Fibroblast of skin of right biceps (primary cell): ENCODE measurements around the gene ARHGAP9.
"Not testable (repeated sequence)": the region's sequence is repeated elsewhere in the genome, so short reads cannot be mapped to it uniquely, and the experiment has no call there.

Source experiments
- DNase-seq: peaks from one replicate; pipeline ENCODE4 v3.0.0-alpha.2; 2013

Gene ARHGAP9

DNA sequence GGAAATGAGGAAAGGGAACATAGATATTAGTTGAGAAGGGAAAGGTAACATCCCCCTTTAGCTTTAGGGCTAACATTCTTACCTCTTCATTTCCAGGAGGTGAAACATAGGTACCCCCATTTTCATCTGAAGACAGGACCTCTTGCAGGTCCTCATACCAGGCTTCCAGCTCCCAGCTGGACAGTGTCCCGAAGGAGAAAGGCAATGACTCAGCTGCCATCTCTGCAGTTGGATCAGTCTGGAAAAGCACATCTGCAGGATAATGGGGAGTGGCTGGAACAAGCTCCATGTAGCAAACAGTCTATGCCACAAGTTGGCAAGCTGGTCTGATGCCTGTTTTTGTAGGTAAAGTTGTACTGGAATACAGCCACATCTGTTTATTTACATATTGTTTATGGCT lies 37.5 kb upstream of the ARHGAP9 start:
- DNase-seq = peak; percentile 52

DNA sequence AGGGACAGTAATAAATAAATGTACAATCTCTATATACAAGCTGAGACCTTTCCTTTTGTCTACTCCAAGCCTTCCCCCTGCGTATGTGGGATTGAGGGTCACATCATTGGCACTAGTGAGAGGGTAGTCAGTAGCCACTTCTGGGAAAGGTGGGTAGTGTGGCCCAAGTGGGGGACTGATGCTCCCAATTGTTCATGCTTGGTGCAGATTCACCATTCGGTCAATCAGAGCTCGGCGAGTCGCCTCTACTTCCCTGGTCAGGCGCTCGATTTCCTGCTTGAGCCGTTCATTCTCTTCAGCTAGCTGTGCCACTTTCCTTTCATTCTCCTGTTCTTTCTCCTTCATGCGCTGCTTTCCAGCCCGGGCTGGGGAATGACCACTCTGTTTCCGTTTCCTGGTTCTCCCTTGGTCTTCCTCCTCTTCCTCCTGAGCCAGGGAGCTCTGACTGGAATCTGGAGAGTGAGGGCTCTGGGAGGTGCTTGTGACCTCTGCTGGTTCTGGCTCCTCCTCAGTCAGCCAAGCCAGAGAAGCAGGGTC lies 37.0 kb upstream of the ARHGAP9 start:
- DNase-seq = no peak

DNA sequence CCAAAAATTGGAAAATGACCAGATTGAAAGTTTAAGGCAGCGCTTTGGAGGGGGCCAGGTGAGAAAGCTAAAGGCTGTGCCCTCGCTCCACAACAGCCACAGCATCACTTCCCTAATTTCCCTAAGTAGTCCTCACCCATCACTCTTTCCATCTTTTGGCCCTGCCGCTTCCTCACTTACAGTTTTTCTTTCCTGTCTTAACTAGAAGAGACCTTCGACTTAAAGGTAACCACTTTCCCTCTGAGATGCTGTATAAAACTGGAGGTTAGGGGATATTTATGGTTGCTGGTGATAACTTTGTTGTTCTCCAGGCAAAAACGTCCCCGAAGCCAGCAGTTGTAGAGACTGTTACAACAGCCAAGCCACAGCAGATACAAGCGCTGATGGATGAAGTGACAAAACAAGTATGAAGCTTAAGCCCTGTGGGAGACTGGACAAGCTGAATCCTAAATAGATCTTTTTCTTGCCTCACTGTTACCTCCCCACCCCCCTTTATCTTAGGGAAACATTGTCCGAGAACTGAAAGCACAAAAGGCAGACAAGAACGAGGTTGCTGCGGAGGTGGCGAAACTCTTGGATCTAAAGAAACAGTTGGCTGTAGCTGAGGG lies 36.4 kb upstream of the ARHGAP9 start:
- no peak for DNase-seq

- no peak for DNase-seq
Measured at GRCh38 chr12:57515408-57515933, 35.8 kb upstream of the ARHGAP9 start.

DNA sequence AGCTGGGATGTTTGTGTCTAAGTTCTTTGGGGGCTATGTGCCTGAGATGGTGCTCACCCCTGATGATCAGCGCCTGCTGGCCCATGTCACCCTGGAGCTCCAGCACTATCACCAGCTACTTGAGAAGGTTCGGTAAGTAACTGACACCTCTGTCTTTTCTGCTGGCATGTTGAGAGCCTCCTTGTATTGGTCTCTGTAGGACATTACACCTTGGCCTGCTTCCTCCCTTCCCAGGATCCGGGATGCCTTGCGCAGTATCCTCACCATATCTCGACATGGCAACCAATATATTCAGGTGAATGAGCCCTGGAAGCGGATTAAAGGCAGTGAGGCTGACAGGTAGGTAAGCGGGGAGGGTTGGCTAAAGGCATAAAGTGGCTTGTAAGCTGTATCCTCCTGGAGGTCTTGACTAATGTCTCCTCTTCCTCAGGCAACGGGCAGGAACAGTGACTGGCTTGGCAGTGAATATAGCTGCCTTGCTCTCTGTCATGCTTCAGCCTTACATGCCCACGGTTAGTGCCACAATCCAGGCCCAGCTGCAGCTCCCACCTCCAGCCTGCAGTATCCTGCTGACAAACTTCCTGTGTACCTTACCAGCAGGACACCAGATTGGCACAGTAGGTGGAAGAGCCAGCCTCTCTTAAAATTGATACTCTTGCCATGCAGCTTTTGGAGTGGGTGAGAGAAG lies 35.2 kb upstream of the ARHGAP9 start:
- DNase-seq = no peak

- DNase-seq = not testable (repeated sequence)
Measured at GRCh38 chr12:57514246-57514645, 34.6 kb upstream of the ARHGAP9 start.

DNA sequence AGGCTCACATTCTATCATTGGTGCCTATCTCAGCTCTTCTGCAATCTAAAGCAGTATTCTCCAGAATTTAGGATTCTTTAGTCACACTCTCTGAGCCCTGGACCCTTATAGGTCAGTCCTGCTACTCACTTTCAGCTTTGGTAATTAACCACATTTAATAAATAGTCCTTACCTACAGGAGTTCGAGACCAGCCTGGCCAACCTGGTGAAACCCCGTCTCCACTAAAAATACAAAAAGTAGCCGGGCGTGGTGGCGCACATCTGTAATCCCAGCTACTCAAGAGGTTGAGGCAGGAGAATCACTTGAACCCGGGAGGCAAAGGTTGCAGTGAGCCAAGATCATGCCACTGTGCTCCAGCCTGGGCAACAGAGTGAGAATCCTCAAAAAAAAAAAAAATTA lies 34.0 kb upstream of the ARHGAP9 start:
- not testable (repeated sequence) for DNase-seq

- DNase-seq = no peak
Measured at GRCh38 chr12:57513266-57513665, 33.6 kb upstream of the ARHGAP9 start.

- DNase-seq = no peak
Measured at GRCh38 chr12:57512665-57513064, 33.0 kb upstream of the ARHGAP9 start.

- no peak for DNase-seq
Measured at GRCh38 chr12:57511588-57512325, 32.1 kb upstream of the ARHGAP9 start.

GRCh38 chr12:57511161-57511560 lies 31.5 kb upstream of the ARHGAP9 start:
- no peak for DNase-seq

DNA sequence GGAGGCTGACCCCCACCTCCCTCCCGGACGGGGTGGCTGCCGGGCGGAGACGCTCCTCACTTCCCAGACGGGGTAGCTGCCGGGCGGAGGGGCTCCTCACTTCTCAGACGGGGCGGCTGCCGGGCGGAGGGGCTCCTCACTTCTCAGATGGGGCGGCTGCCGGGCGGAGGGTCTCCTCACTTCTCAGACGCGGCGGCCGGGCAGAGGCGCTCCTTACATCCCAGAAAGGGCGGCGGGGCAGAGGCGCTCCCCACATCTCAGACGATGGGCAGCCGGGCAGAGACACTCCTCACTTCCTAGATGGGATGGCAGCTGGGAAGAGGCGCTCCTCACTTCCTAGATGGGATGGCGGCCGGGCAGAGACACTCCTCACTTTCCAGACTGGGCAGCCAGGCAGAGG lies 28.1 kb upstream of the ARHGAP9 start:
- DNase-seq = not testable (repeated sequence)

DNA sequence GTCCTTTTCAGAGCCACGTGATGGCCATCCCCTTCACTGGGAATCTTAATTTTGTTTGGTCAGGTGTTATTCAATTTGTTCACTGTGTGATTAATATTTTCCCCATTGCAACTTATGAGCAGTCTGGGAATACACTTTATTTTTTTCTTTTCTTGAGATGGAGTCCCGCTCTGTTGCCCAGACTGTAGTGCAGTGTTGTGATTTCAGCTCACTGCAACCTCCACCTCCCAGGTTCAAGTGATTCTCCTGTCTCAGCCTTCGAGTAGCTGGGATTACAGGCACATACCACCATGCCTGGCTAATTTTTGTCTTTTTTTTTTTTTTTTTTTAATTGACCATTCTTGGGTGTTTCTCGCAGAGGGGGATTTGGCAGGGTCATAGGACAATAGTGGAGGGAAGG lies 26.9 kb upstream of the ARHGAP9 start:
- DNase-seq = not testable (repeated sequence)

GRCh38 chr12:57502311-57502969 lies 22.8 kb upstream of the ARHGAP9 start:
- not testable (repeated sequence) for DNase-seq

DNA sequence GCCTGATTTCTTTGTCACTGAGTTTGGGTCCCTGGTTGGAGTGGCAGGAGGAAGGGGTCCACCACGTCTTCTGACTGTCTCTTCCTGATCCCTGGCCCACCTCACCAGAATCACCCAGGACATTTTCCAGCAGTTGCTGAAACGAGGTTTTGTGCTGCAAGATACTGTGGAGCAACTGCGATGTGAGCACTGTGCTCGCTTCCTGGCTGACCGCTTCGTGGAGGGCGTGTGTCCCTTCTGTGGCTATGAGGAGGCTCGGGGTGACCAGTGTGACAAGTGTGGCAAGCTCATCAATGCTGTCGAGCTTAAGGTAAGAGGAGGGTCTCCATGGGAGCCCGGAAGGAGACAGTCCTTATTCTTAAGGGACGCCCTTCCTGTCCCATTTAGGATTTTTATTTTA lies 20.5 kb upstream of the ARHGAP9 start:
- DNase-seq = no peak

DNA sequence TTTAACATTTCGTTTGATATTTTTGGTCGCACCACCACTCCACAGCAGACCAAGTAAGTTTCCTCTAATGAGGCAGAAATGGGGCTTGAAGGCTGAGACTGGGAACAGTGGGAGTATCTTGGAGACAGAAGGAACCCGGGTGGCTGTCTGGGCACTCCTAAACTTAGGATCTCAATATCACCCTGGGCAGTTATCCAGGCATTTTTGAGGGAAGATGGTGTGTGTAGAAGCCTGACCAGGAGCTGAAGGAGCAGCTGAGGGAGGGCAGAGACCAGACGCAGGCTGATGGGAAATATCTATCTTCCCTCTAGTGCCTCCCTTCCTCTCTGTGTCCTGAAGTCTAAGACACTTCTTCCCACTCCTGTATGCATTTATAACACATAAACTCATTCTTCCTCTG lies 18.9 kb upstream of the ARHGAP9 start:
- no peak for DNase-seq

GRCh38 chr12:57498132-57498502 lies 18.5 kb upstream of the ARHGAP9 start:
- DNase-seq = no peak

- no peak for DNase-seq
Measured at GRCh38 chr12:57497223-57498131, 17.8 kb upstream of the ARHGAP9 start.

GRCh38 chr12:57496822-57497221 lies 17.2 kb upstream of the ARHGAP9 start:
- DNase-seq = no peak

DNA sequence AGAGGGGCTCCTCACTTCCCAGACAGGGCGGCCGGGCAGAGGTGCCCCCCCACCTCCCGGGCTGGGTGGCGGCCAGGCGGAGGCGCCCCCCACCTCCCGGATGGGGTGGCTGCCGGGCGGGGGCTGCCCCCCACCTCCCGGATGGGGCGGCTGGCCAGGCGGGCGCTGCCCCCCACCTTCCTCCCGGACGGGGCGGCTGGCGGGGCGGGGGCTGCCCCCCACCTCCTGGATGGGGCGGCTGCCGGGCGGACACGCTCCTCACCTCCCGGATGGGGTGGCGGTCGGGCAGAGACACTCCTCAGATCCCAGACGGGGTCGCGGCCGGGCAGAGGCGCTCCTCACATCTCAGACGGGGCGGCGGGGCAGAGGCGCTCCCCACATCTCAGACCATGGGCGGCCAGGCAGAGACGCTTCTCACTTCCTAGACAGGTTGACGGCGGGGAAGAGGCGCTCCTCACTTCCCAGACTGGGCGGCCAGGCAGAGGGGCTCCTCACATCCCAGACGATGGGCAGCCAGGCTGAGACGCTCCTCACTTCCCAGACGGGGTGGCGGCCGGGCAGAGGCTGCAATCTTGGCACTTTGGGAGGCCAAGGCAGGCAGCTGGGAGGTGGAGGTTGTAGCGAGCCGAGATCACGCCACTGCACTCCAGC lies 15.5 kb upstream of the ARHGAP9 start:
- DNase-seq = not testable (repeated sequence)
